ENCODE data around the gene PSMB10.
"Not testable (repeated sequence)": the region's sequence is repeated elsewhere in the genome, so short reads cannot be mapped to it uniquely, and the experiment has no call there.

Gene PSMB10

DNA sequence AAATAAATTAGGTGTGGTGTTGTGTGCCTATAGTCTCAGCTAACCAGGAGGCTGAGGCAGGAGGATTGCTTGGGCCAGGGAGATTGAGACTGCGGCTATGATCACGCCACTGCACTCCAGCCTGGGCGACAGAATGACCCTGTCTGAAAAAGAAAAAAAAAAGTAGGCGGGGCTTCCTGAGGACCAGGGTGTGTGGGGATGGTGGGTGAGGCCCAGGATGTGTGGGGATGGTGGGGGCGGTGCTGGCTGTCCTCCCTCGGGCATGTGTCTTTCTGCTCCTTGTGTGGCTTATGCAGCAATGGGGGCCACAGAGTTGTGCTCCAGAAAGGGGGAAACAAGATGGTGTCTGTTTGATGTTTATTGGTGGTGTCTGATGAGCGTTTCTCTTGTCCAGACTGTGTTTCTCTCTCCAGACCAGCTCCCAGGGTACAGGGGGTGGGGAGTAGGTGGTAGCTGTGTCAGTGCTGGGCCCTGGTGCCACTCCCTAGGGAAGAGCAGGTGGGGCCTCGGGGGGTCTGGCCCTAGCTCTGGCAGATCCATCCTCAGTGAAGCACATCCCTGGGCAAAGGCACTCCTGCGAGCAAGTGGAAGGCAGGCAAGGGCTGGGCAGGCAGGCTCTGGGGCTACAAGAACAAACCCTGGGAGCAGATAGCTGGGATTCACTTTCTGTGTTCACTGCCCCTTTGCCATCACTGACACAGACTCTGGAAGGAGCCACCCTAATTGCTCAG, 5.0 kb upstream of the PSMB10 start:
- no peak for DNase-seq

DNA sequence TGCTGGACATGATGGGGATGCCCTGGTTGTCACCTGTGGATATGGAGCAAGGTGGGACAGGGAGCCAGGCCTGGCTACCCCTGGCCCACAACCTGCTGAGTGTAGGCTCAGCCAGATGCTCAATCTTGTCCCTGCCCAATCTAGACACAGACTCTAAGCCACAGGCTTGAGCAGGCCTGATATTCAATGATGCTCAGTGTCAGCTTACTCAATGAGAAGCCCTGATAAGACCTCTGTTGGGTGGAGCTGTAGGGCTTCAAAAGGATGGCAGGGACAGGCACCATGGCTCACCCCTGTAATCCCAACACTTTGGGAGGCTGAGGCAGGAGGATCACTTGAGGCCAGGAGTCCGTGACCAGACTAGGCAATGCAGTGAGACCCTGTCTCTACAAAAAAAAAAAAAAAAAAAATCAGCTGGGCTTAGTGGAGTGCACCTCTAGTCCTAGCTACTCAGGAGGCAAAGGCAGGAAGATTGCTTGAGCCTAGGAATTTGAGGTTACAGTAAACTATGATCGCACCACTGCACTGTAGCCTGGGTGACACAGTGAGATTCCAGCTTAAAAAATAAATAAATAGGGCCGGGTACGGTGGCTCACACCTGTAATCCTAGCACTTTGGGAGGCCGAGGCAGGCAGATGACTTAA, 3.9 kb upstream of the PSMB10 start:
- no peak for DNase-seq

DNA sequence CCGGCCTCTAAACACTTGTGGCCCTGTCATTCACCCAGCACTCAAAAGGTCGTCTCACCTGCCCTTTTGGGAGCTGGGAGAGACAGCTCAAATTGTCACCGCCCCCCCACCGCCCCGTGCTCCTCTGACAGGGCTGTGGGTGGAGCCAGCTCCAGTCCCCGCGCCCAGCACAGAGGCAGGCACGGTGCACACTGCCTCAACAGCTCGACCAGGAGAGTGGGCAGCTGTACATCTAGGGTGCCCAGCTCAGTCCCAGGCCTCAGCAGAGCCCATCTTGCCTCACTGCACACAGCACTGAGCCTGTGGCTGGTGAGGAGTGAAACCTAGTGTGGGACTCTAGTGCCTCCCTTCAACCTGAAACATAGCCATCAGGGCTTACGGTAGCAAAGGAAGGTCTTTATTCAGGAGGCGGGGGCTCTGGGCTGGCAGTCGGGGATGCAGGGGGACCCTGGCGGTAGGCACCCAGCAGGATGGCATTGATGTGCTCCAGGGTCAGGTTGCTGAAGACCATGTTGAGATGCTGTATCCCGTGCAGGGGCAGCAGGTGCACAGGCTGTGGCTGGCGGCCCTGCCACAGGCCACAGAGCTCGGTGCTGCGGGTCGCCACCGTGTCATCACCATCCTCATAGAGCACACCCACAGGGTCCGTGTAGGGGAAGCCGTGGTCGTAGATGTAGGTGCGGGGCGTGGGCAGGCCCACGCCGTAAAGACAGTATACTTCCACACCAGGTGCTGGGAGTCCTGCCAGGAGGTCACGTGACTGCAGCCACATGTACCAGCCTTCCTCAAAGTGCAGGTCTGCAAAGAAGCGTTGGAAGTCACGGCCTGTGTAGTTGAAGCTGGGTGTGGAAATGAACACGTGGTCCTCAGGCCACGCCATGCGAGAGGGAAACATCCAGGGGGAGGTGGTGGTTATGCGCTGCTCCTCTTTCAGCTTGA, 3.1 kb upstream of the PSMB10 start:
- no peak for DNase-seq

DNA sequence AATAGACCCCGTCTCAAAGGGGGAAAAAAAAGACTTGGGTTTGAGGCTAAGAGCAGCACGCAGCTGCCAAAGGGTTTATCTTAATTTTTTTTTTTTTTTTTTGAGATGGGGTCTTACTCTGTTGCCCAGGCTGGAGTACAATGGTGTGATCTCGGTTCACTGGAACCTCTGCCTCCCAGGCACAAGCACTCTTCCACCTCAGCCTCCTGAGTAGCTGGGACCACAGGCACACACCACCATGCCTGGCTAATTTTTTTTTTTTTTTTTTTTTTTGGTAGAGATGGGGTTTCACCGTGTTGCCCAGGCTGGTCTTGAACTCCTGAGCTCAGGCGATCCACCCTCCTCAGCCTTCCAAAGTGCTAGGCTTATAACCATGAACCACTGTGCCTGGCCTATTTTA, 1.1 kb upstream of the PSMB10 start:
- not testable (repeated sequence) for DNase-seq

DNA sequence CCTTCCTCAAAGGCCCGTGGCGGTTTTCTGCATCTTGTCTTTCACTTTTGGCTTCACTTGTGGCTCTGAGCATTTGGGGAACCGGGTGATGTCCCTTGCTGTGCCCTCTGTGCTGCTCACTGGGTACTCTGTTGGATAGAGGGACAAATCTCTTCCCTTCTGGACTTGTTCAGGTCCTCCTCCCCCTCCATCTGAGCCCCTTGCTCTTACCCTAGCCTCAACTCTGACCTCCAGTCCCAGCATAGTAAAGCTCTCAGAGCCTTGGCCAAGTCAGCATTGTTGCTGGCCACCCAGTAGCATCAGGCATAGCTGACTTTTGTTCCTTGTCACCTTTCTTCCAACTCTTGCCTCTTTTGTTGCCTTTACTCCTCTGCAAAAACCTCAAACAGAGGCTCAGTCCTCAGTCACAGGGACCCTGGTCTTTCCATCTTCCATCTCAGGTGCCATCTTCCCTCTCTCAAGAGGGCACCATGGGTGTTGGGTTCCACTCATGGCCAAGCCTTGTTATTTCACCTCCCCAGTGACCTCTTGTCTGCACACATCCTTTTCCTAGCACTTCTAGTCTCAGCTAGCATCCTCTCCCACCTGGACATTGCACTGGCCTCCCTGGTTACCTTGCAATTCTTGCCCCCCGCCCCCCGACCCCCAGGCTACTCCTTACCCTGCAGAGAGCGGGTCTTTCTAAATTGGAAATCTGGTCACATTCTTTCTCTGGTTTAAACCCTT, 393 bp upstream of the PSMB10 start:
- no peak for DNase-seq

DNA sequence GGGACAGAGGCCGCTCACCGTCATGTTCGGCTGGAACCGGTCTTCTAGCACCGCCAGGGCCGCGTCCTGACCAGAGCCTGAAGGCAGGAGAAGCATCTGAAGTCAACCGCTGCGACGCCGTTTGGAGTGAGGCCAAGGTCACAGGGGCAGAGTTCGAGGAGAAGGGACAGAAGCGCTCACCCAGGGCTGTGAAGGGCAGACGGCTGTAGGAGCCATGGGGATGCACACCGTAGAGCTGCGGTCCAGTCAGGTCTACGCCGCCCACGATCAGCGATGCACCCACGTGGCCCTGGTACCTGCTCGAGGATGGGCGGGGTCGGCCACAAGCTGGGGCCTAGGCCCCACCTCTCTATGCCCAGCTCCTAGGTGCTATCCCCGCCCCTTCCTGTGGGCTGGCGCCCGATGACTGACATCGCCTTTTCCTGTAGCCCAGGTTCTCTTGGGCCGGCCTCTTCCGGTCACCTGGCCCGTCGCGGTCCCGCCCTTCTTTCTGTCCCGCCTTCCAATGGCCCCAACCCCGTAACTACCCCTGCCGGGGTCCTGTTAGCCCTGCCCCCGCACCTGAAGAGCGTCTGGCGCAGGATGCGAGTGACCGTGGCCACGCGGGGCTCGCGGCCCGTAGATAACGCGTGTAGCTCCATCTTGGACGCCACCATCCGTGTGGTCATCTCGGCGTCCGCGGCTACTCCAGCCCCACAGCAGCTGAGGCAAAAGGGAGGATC, 1.1 kb downstream of the PSMB10 start:
- peak; percentile 33 for DNase-seq

DNA sequence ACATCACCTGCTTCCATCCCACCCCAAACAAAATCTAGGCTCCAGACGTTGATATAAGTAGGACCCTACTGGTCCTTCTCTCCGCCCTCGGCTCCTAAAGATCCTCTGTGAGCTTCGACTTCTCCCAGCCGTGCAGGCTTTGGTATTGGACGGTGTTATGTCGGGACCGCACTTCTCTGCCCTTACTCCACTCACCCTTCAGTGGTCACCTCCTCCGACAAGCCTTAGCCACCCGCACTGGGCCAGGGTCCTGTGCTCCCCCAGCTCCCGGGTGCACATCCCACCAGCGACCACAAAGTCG, 1.6 kb downstream of the PSMB10 start:
- no peak for DNase-seq

DNA sequence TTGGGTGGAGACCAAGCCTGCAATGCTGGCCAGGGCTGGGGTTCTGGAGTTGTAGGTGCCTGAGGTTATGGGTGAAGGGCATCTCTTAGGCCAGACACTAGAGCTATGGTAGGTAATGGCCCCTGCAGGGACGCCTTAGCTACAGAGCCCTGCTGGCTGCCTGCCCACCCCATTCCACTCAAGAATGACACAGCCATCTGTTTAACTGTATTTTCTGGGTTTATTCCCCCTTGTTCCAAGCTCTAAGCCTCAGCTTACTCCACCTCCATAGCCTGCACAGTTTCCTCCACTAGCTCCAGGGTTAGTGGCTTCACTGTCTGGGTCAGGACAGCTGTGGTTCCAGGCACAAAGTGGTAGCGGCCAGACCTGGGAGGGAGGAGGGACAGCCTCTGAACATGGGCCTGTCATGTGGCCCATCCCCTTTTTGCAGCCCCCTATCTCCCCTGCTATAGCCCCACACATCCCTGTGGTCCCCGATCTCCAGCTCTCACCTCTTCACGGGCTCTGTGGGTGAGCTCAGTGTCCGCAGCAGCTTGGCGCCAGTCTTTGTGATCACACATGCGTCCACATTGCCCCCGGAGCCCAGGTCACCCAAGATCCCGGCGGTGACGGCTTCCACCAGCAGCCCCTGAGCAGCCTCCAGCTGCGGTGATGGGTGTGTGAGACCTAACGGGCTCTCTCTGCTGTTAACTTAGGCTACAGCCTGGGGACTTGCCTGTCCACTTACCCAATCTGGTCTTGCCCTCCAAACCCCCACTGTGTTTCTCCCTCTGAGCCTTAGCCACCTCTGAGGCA, 2.1 kb downstream of the PSMB10 start:
- DNase-seq: no peak

DNA sequence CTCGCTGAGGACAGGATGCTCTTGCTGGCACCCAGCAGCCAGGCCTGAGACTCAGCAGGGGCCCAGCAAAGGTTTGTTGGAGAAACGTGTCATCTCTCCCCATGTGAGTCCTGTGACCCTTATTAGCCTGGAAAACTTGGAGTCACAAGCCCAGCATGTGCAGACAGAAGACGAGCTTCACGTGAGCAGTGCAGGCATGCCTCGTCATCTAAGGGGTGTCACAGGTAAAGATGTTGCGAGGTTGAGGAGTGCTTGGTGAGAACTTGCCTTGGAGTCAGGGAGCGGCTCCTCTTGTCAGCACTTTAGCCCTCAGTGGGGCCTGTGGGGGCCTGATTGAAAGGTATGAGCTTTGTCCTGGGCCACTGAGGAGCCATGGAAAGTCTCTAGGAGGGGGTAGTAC, 2.8 kb downstream of the PSMB10 start:
- DNase-seq: no peak

DNA sequence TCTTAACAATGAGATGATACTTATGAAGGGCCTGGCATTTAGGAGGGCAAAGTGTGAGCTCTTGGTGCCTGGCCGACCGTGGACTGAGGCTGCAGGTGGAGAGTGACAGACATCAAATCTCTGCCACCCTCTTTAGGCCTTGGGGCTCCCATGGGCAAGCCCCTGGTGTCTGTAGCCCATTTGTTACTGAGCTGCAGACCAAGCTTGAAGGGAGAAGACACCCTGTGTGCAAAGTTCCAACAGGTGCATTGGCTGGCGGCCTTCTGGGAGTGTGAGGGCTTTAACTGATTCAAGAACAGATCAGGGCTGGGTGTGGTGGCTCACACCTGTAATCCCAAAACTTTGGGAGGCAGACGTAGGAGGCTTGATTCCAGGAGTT, 4.2 kb downstream of the PSMB10 start:
- no peak for DNase-seq

DNA sequence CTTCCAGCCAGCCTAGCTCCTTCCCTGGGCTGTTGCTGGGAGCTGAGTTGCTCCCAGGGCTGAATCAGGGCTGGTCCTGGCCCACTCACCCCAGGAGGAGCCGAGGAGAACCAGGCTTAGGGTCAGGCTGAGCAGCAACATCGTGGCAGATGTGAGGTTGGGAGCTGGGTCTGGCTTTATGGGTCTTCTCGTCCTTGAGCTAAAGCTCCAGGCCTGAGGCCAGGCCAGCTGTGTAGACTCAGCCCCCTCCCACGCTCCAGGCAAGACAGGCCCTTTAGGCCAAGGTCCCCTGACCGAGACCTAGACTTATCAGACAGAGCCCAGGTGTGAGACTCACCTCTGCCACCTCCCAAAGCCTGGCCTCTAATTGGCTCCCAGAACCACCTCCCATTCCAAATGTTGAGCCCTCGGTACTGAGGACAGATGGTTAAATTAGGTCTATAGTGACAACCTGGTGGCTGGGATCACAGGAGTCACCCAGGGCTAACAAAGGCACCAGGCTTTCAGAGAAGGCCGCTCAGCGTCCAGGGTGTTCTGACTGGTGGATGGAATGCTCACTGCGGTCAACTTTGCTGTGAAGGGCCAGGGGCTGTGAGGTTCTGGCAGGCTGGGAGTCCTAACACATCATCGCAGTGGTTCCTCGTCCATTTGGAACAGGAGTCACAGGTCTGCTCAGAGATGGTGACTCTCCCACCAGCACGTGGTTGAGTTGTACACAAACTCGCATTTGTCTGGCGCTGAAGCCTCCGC, 4.8 kb downstream of the PSMB10 start, which contains the start of gene CTRL:
Gene CTRL (minus strand): TSS at position 151 of the 750 bp plus-strand sequence. CDS start 10 bp downstream, at position 141.
- DNase-seq: no peak

DNA sequence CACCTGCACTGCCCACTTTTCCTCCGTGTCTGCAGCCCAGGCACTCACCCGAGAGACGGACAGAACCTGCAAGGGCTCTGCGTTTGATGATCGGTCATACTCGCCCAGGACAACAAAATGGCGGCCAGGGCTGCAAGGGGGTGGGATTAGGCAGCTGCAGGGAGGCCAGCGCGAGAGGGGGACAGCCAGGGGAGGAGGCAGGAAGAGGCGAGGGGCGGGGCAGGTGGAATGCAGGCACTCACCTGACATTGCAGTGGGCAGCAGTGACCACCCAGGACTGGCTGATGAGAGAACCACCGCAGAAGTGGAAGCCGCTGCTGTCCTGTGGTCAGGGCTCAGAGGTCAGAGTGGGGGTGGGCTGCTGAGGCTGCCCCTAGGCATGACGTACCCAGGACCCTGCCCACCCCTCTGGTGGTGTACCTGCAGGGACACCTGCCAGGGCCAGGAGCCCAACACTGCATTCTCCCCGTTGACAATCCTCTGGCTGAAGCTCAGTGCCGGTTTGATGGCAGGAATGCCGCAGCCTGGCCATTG, 5.9 kb downstream of the PSMB10 start:
- DNase-seq: no peak

DNA sequence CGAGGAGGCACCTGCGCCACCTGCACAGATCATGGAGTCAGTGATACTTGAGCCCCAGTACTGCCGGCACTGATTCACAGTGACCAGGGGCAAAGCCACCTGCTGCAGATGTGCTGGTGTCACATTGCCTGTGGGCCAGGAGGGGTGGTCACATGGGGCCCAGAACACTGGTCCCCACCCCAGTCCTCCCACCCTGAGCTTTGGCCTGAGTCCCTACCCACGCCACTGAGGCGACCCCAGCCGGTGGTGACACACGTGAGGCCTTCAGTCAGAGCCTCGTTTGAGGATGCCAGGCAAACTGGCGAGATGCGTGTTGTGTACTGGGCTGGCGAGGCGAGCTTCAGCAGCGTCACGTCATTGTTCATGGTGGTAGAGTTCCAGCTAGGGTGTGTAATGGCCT, 6.5 kb downstream of the PSMB10 start:
- no peak for DNase-seq

DNA sequence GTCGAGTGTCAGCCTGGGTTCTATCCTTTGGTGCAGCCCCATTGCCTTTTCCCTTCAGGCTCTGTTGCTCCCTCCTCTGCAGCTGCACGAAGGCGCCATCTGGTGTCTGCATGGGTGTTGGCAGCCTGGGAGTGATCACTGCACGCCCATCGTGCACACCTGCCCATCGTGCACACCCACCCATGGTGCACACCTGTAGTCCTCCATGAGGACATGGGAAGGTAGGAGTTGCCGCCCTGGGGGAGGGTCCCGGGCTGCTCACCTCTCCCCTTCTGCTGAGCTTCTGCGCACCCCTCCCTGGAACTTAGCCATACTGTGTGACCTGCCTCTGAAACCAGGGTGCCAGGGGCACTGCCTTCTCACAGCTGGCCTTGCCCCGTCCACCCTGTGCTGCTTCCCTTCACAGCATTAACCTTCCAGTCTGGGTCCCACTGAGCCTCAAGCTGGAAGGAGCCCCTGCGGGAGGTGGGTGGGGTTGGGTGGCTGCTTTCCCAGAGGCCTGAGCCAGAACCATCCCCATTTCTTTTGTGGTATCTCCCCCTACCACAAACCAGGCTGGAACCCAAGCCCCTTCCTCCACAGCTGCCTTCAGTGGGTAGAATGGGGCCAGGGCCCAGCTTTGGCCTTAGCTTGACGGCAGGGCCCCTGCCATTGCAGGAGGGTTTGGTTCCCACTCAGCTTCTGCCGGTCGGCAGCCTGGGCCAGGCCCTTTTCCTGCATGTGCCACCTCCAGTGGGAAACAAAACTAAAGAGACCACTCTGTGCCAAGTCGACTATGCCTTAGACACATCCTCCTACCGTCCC, 7.9 kb downstream of the PSMB10 start:
- DNase-seq: no peak

DNA sequence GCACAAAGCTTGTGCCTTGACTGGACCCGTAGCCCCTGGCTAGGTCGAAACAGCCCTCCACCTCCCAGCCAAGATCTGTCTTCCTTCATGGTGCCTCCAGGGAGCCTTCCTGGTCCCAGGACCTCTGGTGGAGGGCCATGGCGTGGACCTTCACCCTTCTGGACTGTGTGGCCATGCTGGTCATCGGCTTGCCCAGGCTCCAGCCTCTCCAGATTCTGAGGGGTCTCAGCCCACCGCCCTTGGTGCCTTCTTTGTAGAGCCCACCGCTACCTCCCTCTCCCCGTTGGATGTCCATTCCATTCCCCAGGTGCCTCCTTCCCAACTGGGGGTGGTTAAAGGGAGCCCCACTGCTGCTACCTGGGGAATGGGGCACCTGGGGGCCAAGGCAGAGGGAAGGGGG, 8.5 kb downstream of the PSMB10 start:
- no peak for DNase-seq

DNA sequence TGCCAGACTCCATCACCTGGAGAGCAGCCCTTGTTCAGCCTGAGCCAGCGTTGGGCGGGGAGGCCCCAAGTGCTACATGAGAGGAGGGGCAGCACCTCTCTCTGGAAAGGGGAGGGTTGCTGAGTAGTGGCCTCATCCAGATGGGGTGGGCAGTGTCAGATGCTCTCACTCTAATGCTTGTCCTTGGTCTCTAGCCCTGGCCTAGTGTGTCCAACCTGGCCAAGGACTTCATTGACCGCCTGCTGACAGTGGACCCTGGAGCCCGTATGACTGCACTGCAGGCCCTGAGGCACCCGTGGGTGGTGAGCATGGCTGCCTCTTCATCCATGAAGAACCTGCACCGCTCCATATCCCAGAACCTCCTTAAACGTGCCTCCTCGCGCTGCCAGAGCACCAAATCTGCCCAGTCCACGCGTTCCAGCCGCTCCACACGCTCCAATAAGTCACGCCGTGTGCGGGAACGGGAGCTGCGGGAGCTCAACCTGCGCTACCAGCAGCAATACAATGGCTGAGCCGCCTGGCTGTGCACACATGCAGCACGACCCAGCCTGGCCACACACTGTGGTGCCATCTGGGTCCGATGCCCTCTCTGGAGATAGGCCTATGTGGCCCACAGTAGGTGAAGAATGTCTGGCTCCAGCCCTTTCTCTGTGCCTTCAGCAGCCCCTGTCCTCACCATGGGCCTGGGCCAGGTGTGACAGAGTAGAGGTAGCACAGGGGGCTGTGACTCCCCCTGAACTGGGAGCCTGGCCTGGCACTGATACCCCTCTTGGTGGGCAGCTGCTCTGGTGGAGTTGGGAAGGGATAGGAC, 9.3 kb downstream of the PSMB10 start:
- DNase-seq: no peak

DNA sequence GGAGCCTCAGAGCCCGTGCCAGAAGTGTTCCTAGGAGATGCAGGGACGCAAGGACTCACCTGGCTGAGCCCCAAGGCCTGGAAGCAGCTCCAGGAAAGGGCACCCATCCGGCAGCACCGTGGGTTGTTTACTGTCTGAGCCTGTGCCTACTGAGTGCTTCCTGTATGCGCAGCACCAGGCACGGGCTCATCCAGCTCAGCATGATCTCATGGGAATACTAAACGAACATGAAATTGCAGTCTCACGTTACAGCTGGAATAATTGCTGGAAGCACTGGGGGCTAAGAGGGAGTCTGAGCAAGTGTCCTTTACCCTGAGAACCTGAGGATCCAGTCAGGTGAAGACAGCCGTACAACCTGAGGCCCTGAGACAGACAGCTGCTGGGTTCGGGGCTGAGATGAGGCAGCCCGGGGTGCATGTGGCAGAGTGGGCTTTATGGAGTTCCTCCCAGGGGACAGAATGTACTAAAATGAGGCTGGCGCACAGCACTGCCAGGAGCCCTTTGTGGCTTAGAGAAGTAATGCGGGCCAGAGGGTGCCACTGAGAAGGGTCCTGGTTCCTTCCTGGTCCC, 10.4 kb downstream of the PSMB10 start:
- no peak for DNase-seq

DNA sequence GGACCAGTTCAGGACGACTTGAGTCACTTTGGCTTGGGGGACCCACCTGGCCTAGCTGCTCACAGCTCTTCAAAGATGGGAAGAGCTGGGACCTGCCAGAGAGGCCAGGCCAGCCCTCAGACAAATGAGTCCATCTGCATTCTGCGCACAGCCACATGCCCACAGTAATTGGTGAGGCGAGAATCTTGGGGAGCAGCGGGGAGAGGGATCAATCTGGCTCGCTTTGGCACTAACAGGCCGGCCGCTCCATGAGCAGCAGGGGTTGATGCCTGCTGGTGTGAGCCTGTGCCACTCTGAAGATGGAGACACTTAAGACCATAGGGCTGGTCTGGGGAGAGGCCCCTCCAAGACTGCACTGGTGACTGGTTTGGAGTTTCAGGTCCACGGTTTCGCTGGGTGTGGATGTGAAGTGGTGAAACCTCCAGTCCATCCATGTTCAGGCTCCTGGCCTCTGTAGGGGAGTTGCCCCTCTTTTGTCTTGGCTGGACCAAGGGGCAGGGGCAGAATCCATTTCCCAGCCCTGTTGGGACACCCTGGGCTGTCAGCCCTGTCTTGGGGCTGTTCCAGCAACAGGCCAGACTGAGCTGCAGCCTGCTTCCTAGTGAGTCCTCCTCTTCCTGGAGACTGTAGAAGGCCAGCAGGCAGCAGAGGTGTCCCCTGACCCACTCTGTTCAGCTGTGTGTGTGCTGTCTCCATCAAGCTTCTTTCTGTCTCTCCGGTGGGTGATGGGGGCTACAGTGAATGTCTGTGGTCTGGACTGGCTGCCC, 12.3 kb downstream of the PSMB10 start:
- DNase-seq: no peak

Measured in cortex of kidney (tissue), 1 donor.